VCaP (cell line): ENCODE data around the gene PIGA.

Experiments
- H3K27ac ChIP-seq: fragments of 450-650 bp; 2 replicates; pipeline ENCODE4 v1.5.1; 2017
- CTCF ChIP-seq: fragments of 450-650 bp; conservative IDR thresholded peaks from 2 replicates; pipeline ENCODE4 v1.5.1; 2017; ENCODE audit warnings: mild to moderate bottlenecking, moderate library complexity

Gene PIGA

GRCh38 chrX:15274946-15275345, 60.4 kb downstream of the PIGA start:
- no peak overlapping the region for H3K27ac ChIP-seq
- TF ChIP-seq CTCF: no peak

GRCh38 chrX:15273275-15273674, 62.0 kb downstream of the PIGA start:
- peak overlapping the region; percentile 72 for H3K27ac ChIP-seq

GRCh38 chrX:15271757-15272156, 63.6 kb downstream of the PIGA start:
- no peak for TF ChIP-seq CTCF
- peak overlapping the region; percentile 72 for H3K27ac ChIP-seq

- no peak for TF ChIP-seq CTCF
- peak within 1 kb of the TSS; percentile 72 for H3K27ac ChIP-seq
Observed at GRCh38 chrX:15269618-15270521, 65.5 kb downstream of the PIGA start, which contains the start of gene ASB9. Gene ASB9 (minus strand): TSS chrX:15270083. CDS start chrX:15269874, 209 bp downstream.
